ENCODE data around the gene EZH1. TPM values are rescaled to one million over a fixed set of nuclear protein-coding genes. Genes with fewer than 3 reads are reported as not detected.
"Not testable (repeated sequence)": the region's sequence is repeated elsewhere in the genome, so short reads cannot be mapped to it uniquely, and the experiment has no call there.

The EZH1 gene
- total RNA-seq, 1 donor from 2014 or later, result 56.2 TPM

DNA sequence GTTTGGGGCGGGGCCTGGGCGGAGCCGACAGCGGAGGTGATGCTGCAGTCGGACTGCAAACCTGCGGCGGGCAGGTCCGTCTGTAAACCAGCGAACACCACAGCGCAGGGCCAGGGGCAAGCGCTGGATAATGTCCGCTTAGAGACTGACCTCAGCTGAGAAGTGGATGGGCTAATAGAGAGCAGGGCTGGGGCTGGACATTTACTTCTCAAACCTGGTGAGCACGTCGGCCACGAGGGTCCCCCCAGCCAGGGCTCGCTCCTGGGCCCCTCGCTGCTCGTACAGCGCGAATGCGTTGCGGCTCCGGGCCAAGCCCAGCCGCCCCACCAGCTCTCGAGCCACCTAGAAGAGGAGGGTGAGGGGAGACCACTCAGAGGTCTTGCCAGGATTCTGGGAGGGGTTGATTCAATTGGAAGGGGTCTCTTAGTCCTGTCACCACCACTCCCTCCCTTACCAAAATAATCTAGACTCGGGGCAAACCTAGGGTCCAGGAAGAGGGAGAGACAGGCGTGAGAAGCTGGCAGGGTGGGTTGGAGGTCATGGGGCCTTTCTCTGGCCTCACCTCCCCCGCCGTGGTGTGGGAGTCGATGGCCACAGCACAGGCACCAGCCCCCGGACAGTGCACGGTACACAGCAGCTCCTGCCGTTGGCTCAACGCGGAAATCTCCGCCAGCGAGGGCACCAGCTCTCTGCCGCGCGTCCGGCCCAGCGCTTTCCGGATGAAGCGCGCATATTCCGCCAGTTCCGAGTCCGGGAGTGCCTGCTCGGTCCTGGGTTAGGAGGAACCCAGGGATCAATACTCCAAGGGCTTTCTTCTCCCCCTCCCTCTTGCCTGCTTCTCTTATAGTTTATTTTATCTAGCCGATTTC lies 73.8 kb downstream of the EZH1 start:
- DNase-seq (no peak), ATAC-seq (no peak)
- H3K27me3 ChIP-seq (ENCODE audit: low read depth), result peaks cover 9% of the 10 kb centered on the region
- H3K9me3 ChIP-seq, result no peaks in the 10 kb centered on the region
- TF ChIP-seq, protein P1, sequence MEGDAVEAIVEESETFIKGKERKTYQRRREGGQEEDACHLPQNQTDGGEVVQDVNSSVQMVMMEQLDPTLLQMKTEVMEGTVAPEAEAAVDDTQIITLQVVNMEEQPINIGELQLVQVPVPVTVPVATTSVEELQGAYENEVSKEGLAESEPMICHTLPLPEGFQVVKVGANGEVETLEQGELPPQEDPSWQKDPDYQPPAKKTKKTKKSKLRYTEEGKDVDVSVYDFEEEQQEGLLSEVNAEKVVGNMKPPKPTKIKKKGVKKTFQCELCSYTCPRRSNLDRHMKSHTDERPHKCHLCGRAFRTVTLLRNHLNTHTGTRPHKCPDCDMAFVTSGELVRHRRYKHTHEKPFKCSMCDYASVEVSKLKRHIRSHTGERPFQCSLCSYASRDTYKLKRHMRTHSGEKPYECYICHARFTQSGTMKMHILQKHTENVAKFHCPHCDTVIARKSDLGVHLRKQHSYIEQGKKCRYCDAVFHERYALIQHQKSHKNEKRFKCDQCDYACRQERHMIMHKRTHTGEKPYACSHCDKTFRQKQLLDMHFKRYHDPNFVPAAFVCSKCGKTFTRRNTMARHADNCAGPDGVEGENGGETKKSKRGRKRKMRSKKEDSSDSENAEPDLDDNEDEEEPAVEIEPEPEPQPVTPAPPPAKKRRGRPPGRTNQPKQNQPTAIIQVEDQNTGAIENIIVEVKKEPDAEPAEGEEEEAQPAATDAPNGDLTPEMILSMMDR (IDR thresholded peaks at IDR 0.05), result no peak
- H3K36me3 ChIP-seq, result peaks cover 74% of the 10 kb centered on the region
- no peak overlapping the region for H3K27ac ChIP-seq
- peaks cover 73% of the 10 kb centered on the region for H3K4me1 ChIP-seq
- intact Hi-C loops (cut with DNase I), result no loop called here
- H3K4me3 ChIP-seq, result peak overlapping the region; percentile 31

DNA sequence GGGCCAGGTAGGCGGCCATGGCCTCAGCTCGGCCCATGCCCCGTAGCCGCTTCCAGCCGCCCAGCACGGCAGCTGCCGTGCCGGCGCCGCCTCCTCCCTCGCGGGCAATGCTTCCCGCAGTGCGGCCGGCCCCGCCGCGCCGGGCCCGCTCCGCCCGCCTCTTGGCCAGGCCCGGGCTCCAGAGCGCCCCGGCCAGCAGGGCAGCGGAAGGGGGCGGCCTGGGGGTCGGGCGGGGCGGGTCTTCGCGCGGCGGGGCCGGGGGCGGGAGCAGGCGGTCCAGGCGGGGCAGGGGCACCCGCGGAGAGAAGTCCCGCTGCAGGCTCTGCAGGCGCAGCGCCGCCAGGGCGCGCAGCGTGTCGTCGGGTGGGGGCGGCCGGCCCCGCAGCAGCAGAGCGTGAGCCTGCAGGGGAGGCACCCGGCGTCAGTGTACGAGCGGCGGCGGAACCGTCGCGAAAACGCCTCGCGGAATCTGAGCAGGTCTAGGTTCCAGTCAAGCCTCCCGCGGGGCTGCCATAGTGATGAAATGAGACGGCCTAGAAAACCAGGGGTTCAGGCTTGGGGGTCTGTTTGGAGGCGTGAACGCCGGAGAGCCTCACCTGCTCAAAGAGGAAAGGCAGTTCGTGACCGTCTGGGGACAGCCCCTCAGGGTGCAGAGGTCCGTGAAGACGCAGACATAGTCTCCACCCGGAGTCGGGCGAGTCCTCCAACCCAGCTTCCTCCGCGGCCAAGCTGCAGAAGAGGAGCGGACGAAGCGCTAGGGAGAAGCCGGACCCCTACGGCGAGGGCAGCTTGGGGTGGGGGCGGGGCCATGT lies 74.7 kb downstream of the EZH1 start:
- H3K4me3 ChIP-seq, result peak overlapping the region; percentile 31
- H3K27me3 ChIP-seq (ENCODE audit: low read depth), result peaks cover under 1% of the 10 kb centered on the region
- DNase-seq (no peak), ATAC-seq (no peak)
- no peaks in the 10 kb centered on the region for H3K9me3 ChIP-seq
- peaks cover 74% of the 10 kb centered on the region for H3K36me3 ChIP-seq
- peaks cover 67% of the 10 kb centered on the region for H3K4me1 ChIP-seq
- TF ChIP-seq, protein P1 (IDR thresholded peaks at IDR 0.05), result no peak
- intact Hi-C loops (cut with DNase I), result no loop called here
- H3K27ac ChIP-seq, result no peak overlapping the region

DNA sequence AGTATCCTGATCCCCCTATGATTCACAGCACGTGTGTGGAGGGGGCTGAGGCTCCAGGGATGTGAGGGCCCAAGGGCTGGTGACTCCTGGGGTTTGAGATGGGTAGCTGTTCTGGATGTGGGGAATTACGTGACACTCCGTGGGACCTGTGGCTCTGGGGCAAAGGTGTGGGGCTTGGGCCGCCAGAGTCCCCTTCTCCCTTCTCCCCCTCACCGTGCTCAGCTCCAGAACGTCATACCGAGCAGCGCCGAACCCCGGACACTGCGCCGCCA lies 75.2 kb downstream of the EZH1 start:
- ATAC-seq (no peak), DNase-seq (no peak)
- H3K9me3 ChIP-seq, result no peaks in the 10 kb centered on the region
- peaks cover 74% of the 10 kb centered on the region for H3K36me3 ChIP-seq
- H3K4me1 ChIP-seq, result peaks cover 64% of the 10 kb centered on the region
- intact Hi-C loops (cut with DNase I), result no loop called here
- no peaks in the 10 kb centered on the region for H3K27me3 ChIP-seq (ENCODE audit: low read depth)
- TF ChIP-seq, protein P1 (IDR thresholded peaks at IDR 0.05), result no peak
- H3K27ac ChIP-seq, result peak overlapping the region; percentile 31
- H3K4me3 ChIP-seq, result no peak overlapping the region

DNA sequence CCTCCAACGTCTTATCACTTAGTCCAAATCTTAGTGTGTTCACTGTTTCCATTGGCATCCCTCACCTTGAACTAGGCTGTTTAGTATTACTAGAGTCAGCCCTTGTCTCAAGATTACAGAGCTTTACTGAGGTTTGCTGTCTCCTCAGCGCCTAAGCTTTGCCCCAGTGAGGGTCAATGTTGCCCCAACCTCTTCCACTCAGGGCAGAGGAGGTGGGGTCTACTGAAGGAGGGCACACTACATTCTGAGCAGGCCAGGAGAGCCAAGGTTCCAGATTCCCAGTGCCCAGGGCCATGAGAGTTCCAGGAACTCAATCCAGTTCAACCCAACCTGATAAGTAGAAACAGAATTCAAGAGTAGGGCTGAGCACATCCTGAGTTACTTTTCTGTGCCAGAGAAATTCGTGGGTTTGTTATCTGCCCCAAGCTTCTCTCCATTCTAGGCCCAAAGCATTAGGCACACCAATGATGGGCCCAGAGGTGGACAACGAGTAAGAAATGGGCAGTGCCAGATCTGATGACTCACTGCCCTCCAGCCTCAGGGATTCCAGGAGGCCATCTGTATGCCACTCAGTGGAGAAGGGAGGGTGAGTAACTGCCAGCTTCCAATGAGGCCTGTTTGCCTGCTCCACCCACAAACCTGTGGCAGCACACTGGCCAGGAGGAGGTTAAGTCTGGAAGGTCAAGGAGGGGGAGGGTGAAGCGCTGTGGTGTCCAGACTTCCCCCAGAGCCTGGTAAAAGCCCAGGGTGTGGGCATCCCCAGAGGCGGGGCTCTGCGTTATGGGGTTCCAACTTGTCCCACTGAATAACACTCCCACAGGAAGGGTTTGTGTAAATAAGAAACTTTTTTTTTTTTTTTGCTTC lies 77.5 kb downstream of the EZH1 start:
- H3K27ac ChIP-seq, result peak overlapping the region; percentile 71
- ATAC-seq (peak; percentile 63 to 84), DNase-seq (no peak)
- TF ChIP-seq, protein P1 (IDR thresholded peaks at IDR 0.05), result no peak
- H3K9me3 ChIP-seq, result no peaks in the 10 kb centered on the region
- intact Hi-C loops (cut with DNase I), result no loop called here
- peaks cover 73% of the 10 kb centered on the region for H3K36me3 ChIP-seq
- H3K4me1 ChIP-seq, result peaks cover 46% of the 10 kb centered on the region
- H3K4me3 ChIP-seq, result no peak overlapping the region
- H3K27me3 ChIP-seq (ENCODE audit: low read depth), result no peaks in the 10 kb centered on the region

DNA sequence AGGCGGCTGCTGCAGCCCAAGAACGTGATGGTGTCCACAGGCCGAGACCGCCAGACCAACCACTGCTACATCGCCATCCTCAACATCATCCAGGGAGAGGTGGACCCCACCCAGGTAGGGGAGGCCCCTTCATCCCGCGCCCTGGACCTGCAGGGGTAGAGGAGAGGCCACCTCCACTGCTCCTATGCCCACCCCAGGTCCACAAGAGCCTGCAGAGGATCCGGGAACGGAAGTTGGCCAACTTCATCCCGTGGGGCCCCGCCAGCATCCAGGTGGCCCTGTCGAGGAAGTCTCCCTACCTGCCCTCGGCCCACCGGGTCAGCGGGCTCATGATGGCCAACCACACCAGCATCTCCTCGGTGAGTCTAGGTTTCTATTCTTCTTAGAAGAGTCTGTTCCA lies 78.7 kb downstream of the EZH1 start:
- DNase-seq; H3K27ac ChIP-seq; H3K27me3 ChIP-seq (ENCODE audit: low read depth); H3K4me3 ChIP-seq; H3K9me3 ChIP-seq; intact Hi-C loops (cut with DNase I): not testable (repeated sequence)
- H3K36me3 ChIP-seq, result peaks cover 61% of the 10 kb centered on the region
- H3K4me1 ChIP-seq, result peaks cover 40% of the 10 kb centered on the region
- peak in 1 of 2 donors; percentile 11 for ATAC-seq

All from lower lobe of right lung (tissue), 2 donors.